DOHH2 (cell line): ENCODE results near the gene EIF1AD.
A peak's percentile ranks its signal among the peaks of the same experiment; 100 is the strongest.

Experiments
- H3F3A ChIP-seq: fragments of 200-600 bp; sonication (generic), shearing (Covaris generic); 2 replicates; pipeline ENCODE4 v1.6.0; 2016; ENCODE audit warnings: antibody characterized with exemption, mild to moderate bottlenecking; ENCODE audit not compliant: control insufficient read depth, insufficient read depth
- H3K27ac ChIP-seq: fragments of 200-600 bp; sonication (generic); 2 replicates; pipeline ENCODE4 v1.5.1; 2014; ENCODE audit warnings: low read depth, mild to moderate bottlenecking, low read length, moderate library complexity
- H3K27me3 ChIP-seq: fragments of 200-600 bp; sonication (generic); 2 replicates; pipeline ENCODE4 v1.6.1; 2014; ENCODE audit warnings: mild to moderate bottlenecking, low read length, mixed read lengths; ENCODE audit not compliant: control insufficient read depth
- H3K36me3 ChIP-seq: fragments of 200-600 bp; sonication (generic); 2 replicates; pipeline ENCODE4 v1.6.1; 2014; ENCODE audit warnings: mild to moderate bottlenecking, low read length, moderate library complexity, mixed read lengths; ENCODE audit not compliant: control insufficient read depth
- H3K4me1 ChIP-seq: fragments of 200-600 bp; sonication (generic); 2 replicates; pipeline ENCODE4 v1.6.1; 2014; ENCODE audit warnings: mild to moderate bottlenecking, low read length, mixed read lengths; ENCODE audit not compliant: control insufficient read depth
- H3K4me2 ChIP-seq: fragments of 200-600 bp; sonication (generic); 2 replicates; pipeline ENCODE4 v1.6.0; 2014; ENCODE audit warnings: mild to moderate bottlenecking, low read length, moderate library complexity
- H3K4me3 ChIP-seq: fragments of 200-600 bp; sonication (generic); 2 replicates; pipeline ENCODE4 v1.5.1; 2014; ENCODE audit warnings: mild to moderate bottlenecking, low read length, mixed read lengths
- H3K79me2 ChIP-seq: fragments of 200-600 bp; sonication (generic); 2 replicates; pipeline ENCODE4 v1.6.1; 2014; ENCODE audit warnings: mild to moderate bottlenecking, low read length, mixed read lengths; ENCODE audit not compliant: control insufficient read depth
- H3K9me2 ChIP-seq: fragments of 200-600 bp; sonication (generic); replicated peaks from 2 replicates; pipeline ENCODE4 v1.6.1; 2014; ENCODE audit warnings: mild to moderate bottlenecking, low read length, mixed read lengths; ENCODE audit not compliant: control insufficient read depth
- H3K9me3 ChIP-seq: fragments of 200-600 bp; sonication (generic); 2 replicates; pipeline ENCODE4 v1.6.1; 2014; ENCODE audit warnings: antibody characterized with exemption, low read length, mixed read lengths; ENCODE audit not compliant: control insufficient read depth, insufficient read depth
- H4K20me1 ChIP-seq: fragments of 200-600 bp; sonication (generic); 2 replicates; pipeline ENCODE4 v1.6.0; 2014; ENCODE audit warnings: low read depth, mild to moderate bottlenecking, antibody characterized with exemption, low read length, moderate library complexity; ENCODE audit not compliant: control insufficient read depth, insufficient read depth
- CTCF ChIP-seq: fragments of 200-600 bp; sonication (generic); IDR thresholded peaks from one replicate; pipeline ENCODE4 v1.5.1; 2014; ENCODE audit warnings: antibody characterized with exemption, mild to moderate bottlenecking, low read depth, low read length; ENCODE audit not compliant: poor library complexity, severe bottlenecking
- EZH2phosphoT487 ChIP-seq: fragments of 200-600 bp; sonication (generic); IDR thresholded peaks from 2 replicates; pipeline ENCODE4 v1.6.1; 2017; ENCODE audit warnings: borderline replicate concordance, mild to moderate bottlenecking, antibody characterized with exemption, low read length, moderate library complexity, mixed read lengths

Gene EIF1AD

GRCh38 chr11:66048547-66049323 is 46.8 kb upstream of the EIF1AD start, which contains the start of gene GAL3ST3:
GAL3ST3 (minus strand) TSS chr11:66049161; CDS start chr11:66045415, 3,746 bp downstream.
- peaks cover 22% of the 10 kb centered on the region for H3K79me2 ChIP-seq
- H3K9me2 ChIP-seq = no peaks in the 10 kb centered on the region
- no peak for TF ChIP-seq EZH2phosphoT487
- no peak within 1 kb of the TSS for H3K4me3 ChIP-seq
- H3K27me3 ChIP-seq = no peaks in the 10 kb centered on the region; the same call in 1 of the 2 replicates
- no peaks in the 10 kb centered on the region for H3K9me3 ChIP-seq
- H3K4me1 ChIP-seq = peaks cover 33% of the 10 kb centered on the region
- H3K4me2 ChIP-seq = peak within 1 kb of the TSS; percentile 28
- no peaks in the 10 kb centered on the region; the same call in 1 of the 2 replicates for H3F3A ChIP-seq
- H3K36me3 ChIP-seq = peaks cover 15% of the 10 kb centered on the region
- H4K20me1 ChIP-seq = 0 out of 2 replicates have a peak, but pooled peaks cover 4% of the 10 kb centered on the region
- H3K27ac ChIP-seq = no peak within 1 kb of the TSS

DNA sequence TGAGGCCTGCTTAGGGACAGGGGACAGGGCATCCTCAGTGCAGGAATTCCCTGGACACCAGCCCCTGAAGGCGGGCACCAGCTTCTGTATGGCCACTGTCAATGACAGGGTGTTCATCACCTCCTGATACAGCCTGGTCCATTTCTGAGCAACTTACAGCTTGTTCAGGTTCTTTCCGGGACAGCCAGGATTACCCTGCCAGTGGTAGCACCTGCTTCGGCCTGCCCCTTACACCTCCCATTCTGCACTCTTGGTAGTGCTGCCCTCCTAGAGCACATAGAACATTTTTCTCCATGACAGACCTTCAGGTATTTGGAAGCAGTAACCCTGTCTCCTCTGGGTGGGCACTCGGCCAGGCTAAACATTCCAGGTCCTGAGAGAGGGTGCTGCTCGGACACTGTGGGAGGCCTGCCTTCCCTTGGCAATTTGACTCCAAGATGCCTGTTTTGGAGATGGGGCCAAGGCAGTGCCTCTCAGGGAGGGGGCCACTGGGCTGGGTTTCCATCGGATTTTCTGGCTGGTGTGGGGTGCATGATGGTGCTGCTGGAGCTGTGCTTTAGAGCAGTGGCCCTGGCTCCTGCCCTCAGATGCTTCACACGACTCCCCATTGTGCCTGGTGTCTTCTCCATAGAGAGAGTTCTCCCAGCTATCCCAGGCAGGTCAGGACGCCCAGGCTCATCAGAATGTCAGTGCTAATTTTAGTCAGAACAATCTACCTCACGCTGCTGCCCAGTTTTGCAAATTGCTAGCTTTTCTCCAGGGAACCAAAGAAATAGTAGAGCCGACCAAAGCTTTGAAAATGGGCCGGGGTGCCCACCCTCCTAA is 45.8 kb upstream of the EIF1AD start:
- H3K4me2 ChIP-seq = no peak overlapping the region
- no peaks in the 10 kb centered on the region; the same call in 1 of the 2 replicates for H3F3A ChIP-seq
- H3K4me3 ChIP-seq = no peak overlapping the region
- H3K27ac ChIP-seq = no peak overlapping the region
- peaks cover 5% of the 10 kb centered on the region for H3K36me3 ChIP-seq
- H3K9me3 ChIP-seq = no peaks in the 10 kb centered on the region
- peaks cover 26% of the 10 kb centered on the region for H3K4me1 ChIP-seq
- TF ChIP-seq CTCF (no peak), EZH2phosphoT487 (no peak)
- H3K79me2 ChIP-seq = peaks cover 12% of the 10 kb centered on the region
- H4K20me1 ChIP-seq = no peaks in the 10 kb centered on the region
- H3K9me2 ChIP-seq = no peaks in the 10 kb centered on the region
- no peaks in the 10 kb centered on the region; the same call in 1 of the 2 replicates for H3K27me3 ChIP-seq

DNA sequence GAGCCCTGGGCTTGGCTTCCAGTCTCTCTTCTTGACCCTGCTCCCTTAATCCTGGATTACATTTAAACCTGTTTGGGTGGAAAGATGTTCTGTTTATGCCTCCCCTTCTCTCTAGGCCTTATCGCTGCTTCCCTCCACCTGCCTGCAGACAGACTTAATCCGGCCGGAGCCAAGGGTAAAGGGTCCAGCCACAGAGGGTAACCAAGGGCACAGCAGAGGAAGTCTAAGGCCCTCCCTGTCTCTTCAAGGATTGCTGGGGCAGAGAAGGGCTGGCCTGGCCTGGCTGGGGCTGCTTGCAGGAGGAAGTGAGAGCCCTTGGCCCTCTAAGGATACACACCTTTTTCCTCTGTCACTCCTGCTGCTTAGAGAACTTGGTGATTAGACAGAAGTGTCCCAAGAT is 44.9 kb upstream of the EIF1AD start:
- Histone ChIP-seq H3K4me3 (no peak overlapping the region), H3K27me3 (no peaks in the 10 kb centered on the region; the same call in 1 of the 2 replicates), H3K27ac (no peak overlapping the region), H3K36me3 (no peaks in the 10 kb centered on the region), H3K4me2 (no peak overlapping the region), H3K79me2 (0 out of 2 replicates have a peak, but pooled peaks cover 5% of the 10 kb centered on the region), H3K9me2 (no peaks in the 10 kb centered on the region), H3K4me1 (peaks cover 26% of the 10 kb centered on the region), H3F3A (no peaks in the 10 kb centered on the region; the same call in 1 of the 2 replicates), H3K9me3 (no peaks in the 10 kb centered on the region), H4K20me1 (no peaks in the 10 kb centered on the region)
- no peak for TF ChIP-seq EZH2phosphoT487
- no peak for TF ChIP-seq CTCF
